Measurements from ENCODE around the gene MTMR11. TPM values are rescaled to one million over a fixed set of nuclear protein-coding genes. Genes with fewer than 3 reads are reported as not detected.

Gene MTMR11
- total and polyA plus RNA-seq, 2 of the 8 experiments (the other 6 are each of a cell fraction or from before 2014, with no cell fraction given), result 3.7 to 4.8 TPM

DNA sequence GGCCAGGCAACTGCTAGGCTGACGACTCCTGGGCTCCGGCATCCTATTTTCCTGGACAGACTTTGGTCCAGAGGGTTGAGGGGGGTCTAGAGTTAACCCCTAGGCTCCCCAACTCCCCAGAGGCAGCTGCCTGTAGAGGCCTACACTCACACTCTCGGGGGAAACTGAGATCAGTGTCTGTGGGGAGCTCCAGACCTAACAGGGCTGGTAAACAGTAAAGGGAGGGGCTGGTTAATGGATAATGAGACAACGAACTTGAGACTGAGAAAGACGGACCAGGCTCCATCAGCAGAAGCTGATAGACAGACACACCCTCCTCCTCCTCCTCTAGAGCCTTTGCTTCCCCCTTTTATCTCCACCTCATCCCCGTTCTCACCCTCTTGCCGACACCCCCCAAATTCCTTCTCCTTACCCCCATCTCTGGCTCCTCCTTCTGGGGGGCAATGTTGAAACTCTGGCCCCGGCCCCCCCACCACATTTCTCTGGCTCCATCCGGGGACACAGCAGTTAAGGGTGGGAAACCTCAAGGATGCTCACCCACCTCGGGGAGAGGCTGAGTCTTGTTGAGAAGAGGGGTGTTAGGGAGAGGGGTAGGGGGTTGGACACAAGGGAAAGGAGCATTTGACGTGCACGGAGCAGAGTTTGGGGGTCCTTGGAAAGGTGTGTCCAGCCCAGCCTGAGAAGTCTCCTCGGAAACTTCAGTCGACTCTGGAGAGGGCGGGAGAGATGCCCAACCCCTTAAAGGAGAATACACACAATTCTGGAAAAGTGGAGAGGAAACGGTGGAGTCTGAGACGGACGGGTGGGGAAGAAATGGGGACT lies at the start of gene MTMR11 (continued):
- TF ChIP-seq GTF2F1 (IDR thresholded peaks at IDR 0.05; ENCODE audit: borderline replicate concordance, low read depth, low read length) (no peak), TAF7 (optimal IDR thresholded peaks at IDR 0.05; ENCODE audit: borderline replicate concordance, low read depth, low read length) (no peak), SIN3A (conservative IDR thresholded peaks at IDR 0.05 in 1 of 2, IDR thresholded peaks at IDR 0.05 in 1 of 2; ENCODE audit: low read depth in 1 of 2, low read length in 2 of 2) (no peak), TEAD4 (IDR thresholded peaks at IDR 0.05; ENCODE audit: low read depth, low read length) (no peak), RNF2 (IDR thresholded peaks at IDR 0.05; ENCODE audit: borderline replicate concordance, low read depth, low read length, missing control alignments, poor library complexity, severe bottlenecking) (no peak), CBX8 (IDR thresholded peaks at IDR 0.05; ENCODE audit: borderline replicate concordance, low read depth, low read length) (no peak), SP1 (IDR thresholded peaks at IDR 0.05; ENCODE audit: low read depth, low read length) (no peak), SUZ12 (IDR thresholded peaks at IDR 0.05; ENCODE audit: low read length) (no peak), CBX5 (IDR thresholded peaks at IDR 0.05; ENCODE audit: low read depth, low read length) (no peak), JUN (IDR thresholded peaks at IDR 0.05; ENCODE audit: low read depth, low read length) (no peak), JUND (IDR thresholded peaks at IDR 0.05; ENCODE audit: low read length) (no peak)

Measured in H1 (cell line).